ENCODE results near the gene TRAF2. TPM values are rescaled to one million over a fixed set of nuclear protein-coding genes. Genes with fewer than 3 reads are reported as not detected.

The TRAF2 gene
- total RNA-seq, 4 donors from 2014 or later = 5.0 to 10.8 (median 10.6) TPM

DNA sequence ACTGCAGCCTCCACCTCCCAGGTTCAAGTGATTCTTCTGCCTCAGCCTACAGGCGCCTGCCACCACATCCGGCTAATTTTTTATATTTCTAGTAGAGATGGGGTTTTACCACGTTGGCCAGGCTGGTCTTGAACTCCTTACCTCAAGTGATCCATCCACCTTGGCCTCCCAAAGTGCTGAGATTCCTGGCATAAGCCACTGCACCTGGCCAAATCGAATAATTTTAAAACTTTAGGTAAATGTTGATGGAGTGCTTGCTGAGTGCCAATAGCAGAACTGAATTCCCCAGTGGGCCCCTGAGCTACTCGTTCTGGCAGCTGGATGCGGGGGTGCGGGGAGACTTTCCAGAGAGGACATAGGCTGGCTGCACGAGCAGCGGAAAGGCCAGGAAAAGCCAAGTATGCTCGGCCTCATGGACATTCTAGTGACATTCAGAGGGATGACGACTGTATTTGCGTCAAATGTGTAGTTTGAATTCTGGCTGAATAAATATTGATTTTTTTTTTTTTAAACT lies 16.8 kb downstream of the TRAF2 start:
- TF ChIP-seq EP300 (IDR thresholded peaks at IDR 0.05) (peak; percentile 47 to 49), CTCF (IDR thresholded peaks at IDR 0.05) (no peak)
- Histone ChIP-seq H3K9me3 (no peaks in the 10 kb centered on the region), H3K27ac (peak overlapping the region; percentile 62 to 90 (median 82)), H3K4me1 (peaks cover 0 to 32% (median 27%) of the 10 kb centered on the region in 4 donors), H3K4me3 (no peak overlapping the region), H3K27me3 (no peaks in the 10 kb centered on the region), H3K36me3 (peaks cover 0 to 49% (median 0%) of the 10 kb centered on the region in 3 donors)
- WGBS, 2 donors = 53 to 56% methylated on average over 12 of the region's 12 CpGs
- no peak for DNase-seq (ENCODE audit: low spot score in 2 of 2)

GRCh38 chr9:136906266-136906665 lies 19.9 kb downstream of the TRAF2 start:
- WGBS, 2 donors = 58 to 64% methylated on average over 4 of the region's 4 CpGs
- DNase-seq (ENCODE audit: low spot score in 2 of 2) = no peak
- TF ChIP-seq CTCF (IDR thresholded peaks at IDR 0.05) (no peak), POLR2A (IDR thresholded peaks at IDR 0.05) (no peak), EP300 (IDR thresholded peaks at IDR 0.05) (no peak)
- Histone ChIP-seq H3K4me3 (no peak overlapping the region), H3K27me3 (no peaks in the 10 kb centered on the region), H3K36me3 (peaks cover 0 to 50% (median 11%) of the 10 kb centered on the region in 3 donors), H3K9me3 (no peaks in the 10 kb centered on the region), H3K27ac (no peak overlapping the region), H3K4me1 (peaks cover 0 to 28% (median 22%) of the 10 kb centered on the region in 4 donors)

DNA sequence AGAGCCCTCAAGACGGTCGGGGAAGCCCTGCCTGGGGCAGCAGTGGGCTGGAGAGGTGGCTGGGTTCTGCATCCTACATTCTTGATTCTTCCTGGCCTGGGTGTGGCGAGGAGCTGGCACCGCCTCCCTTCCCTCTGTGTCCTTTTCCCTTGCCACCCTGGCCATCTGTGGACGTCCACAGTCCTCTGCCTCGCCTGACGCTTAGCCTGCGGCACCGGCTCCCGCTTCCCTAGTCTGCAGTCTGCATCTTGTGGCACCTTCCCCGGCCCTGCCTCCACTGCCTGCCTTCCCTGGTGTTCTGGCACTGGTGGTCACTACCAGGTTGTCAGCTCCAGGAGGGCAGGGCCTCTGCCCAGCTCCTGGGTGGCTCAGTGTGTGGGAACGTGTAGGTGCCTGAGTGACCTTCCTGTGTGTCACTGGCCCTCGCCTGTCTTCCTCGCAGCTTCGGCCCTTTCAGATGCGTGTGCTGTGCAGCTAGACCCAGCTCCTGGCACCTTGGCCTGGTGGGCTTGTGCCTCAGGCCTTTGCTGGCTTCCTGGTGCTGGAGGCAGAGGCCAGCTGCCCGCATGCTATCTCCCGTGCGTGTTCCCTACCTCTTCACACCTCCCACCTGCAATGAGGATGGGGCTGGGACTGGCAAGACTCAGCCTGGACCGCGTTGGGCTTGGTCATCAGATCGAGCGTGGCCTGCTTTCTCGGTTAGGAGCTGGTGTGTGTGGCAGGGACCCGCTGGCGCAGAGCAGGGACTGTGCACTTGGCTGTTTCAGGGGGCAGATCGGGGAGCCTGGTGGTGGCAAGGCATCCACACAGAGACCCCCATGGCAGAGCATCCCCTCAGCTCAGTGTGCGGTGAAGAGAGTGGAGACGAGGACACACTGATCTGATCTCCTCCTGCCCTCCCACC lies 20.9 kb downstream of the TRAF2 start:
- H3K4me3 ChIP-seq = no peak overlapping the region
- no peak overlapping the region for H3K27ac ChIP-seq
- DNase-seq (ENCODE audit: low spot score in 2 of 2) = no peak
- no peaks in the 10 kb centered on the region for H3K9me3 ChIP-seq
- peaks cover 0 to 56% (median 11%) of the 10 kb centered on the region in 3 donors for H3K36me3 ChIP-seq
- TF ChIP-seq POLR2A (IDR thresholded peaks at IDR 0.05) = no peak
- TF ChIP-seq CTCF (IDR thresholded peaks at IDR 0.05) = no peak
- TF ChIP-seq EP300 (IDR thresholded peaks at IDR 0.05) = no peak
- 95 to 96% methylated on average over 29 of the region's 29 CpGs for WGBS, 2 donors
- no peaks in the 10 kb centered on the region for H3K27me3 ChIP-seq
- H3K4me1 ChIP-seq = peaks cover 0 to 18% (median 13%) of the 10 kb centered on the region in 4 donors

GRCh38 chr9:136910197-136910900 lies 24.0 kb downstream of the TRAF2 start:
- TF ChIP-seq EP300 (IDR thresholded peaks at IDR 0.05) (no peak), CTCF (IDR thresholded peaks at IDR 0.05) (no peak), POLR2A (IDR thresholded peaks at IDR 0.05) (no peak)

More at GRCh38 chr9:136910197-136910900, 24.0 kb downstream of the TRAF2 start:
- Histone ChIP-seq H3K4me3 (no peak overlapping the region), H3K27me3 (no peaks in the 10 kb centered on the region), H3K4me1 (no peaks in the 10 kb centered on the region), H3K9me3 (no peaks in the 10 kb centered on the region), H3K27ac (no peak overlapping the region), H3K36me3 (peaks cover 0 to 86% (median 14%) of the 10 kb centered on the region in 3 donors)
- DNase-seq (ENCODE audit: low spot score in 2 of 2) = no peak
- WGBS, 2 donors = 85 to 95% methylated on average over 12 of the region's 12 CpGs

Data from tibial nerve (tissue), 4 donors.